Natural killer cell (primary cell): ENCODE measurements around the gene BCL6. TPM values are rescaled to one million over a fixed set of nuclear protein-coding genes. Genes with fewer than 3 reads are reported as not detected.
A peak's percentile ranks its signal among the peaks of the same experiment; 100 is the strongest.

ENCODE experiments used
- ATAC-seq, 3 donors: fragments of 150-1000 bp in 2 of 3; fragments of 200-7000 bp in 1 of 3; cut with Tn5 transposase; 1 replicate in 1 of 3; 2 replicates in 2 of 3; pipeline ENCODE4 v1.10.0; 2021; ENCODE audit warnings: mild to moderate bottlenecking in 2 of 3, moderate library complexity in 2 of 3
- DNase-seq, 2 donors: peaks; one replicate each; pipeline versions ENCODE4 v3.0.0 to v3.0.0-alpha.2; 2013 to 2021; ENCODE audit warnings: mixed read lengths in 1 of 2
- H3K27ac ChIP-seq: one replicate; pipeline ENCODE4 v1.5.1; 2013; ENCODE audit warnings: mild to moderate bottlenecking, low read length
- H3K27me3 ChIP-seq: one replicate; pipeline ENCODE4 v1.6.1; 2013; ENCODE audit warnings: low read length; ENCODE audit not compliant: control insufficient read depth, insufficient read depth
- H3K36me3 ChIP-seq: one replicate; pipeline ENCODE4 v1.6.1; 2013; ENCODE audit warnings: low read length; ENCODE audit not compliant: control insufficient read depth, insufficient read depth
- H3K4me1 ChIP-seq: one replicate; pipeline ENCODE4 v1.6.1; 2013; ENCODE audit warnings: low read length; ENCODE audit not compliant: control insufficient read depth, insufficient read depth
- H3K4me3 ChIP-seq: one replicate; pipeline ENCODE4 v1.5.1; 2013; ENCODE audit warnings: low read length
- H3K9me3 ChIP-seq: one replicate; pipeline ENCODE4 v1.6.1; 2013; ENCODE audit warnings: low read length; ENCODE audit not compliant: control insufficient read depth, insufficient read depth
- H3K27ac Mint-ChIP-seq, 2 donors: one replicate each; pipeline ENCODE4 v1.8.0; 2022; ENCODE audit warnings: mild to moderate bottlenecking in 2 of 2, mixed read lengths in 2 of 2, moderate library complexity in 1 of 2
- H3K27me3 Mint-ChIP-seq, 2 donors: one replicate each; pipeline ENCODE4 v1.8.0; 2022; ENCODE audit warnings: low read depth in 2 of 2, mixed read lengths in 2 of 2
- H3K36me3 Mint-ChIP-seq: one replicate; pipeline ENCODE4 v1.8.0; 2022; ENCODE audit warnings: mixed read lengths
- H3K4me1 Mint-ChIP-seq, 2 donors: one replicate each; pipeline ENCODE4 v1.8.0; 2022; ENCODE audit warnings: mixed read lengths in 2 of 2
- H3K4me3 Mint-ChIP-seq: one replicate; pipeline ENCODE4 v1.8.0; 2022; ENCODE audit warnings: mild to moderate bottlenecking, moderate library complexity, mixed read lengths
- H3K9me3 Mint-ChIP-seq, 2 donors: one replicate each; pipeline ENCODE4 v1.8.0; 2022; ENCODE audit warnings: mixed read lengths in 2 of 2
- WGBS: methylation state at CpG from one replicate; pipeline ENCODE4 v1.1.7; 2013; ENCODE audit warnings: missing lambda C conversion rate; ENCODE audit not compliant: insufficient coverage; 5-methylcytosine and 5-hydroxymethylcytosine counted together
- intact Hi-C: fragments of 100-400 bp; cut with micrococcal nuclease; formaldehyde crosslinking; loops from one replicate; pipeline ENCODE4 v1.14.2; 2022
- total RNA-seq, 4 donors: library from RNA; stranded (reverse); fragments of 120-200 nt in 1 of 4; gene quantifications; one replicate each; pipeline versions ENCODE4 v1.2.3 to v1.2.4, GENCODE V29; 2013 to 2022
- TF ChIP-seq, protein P1 (sequence below): fragments of 200-600 bp; IDR thresholded peaks from one replicate; pipeline ENCODE4 v1.8.0; 2022; ENCODE audit warnings: antibody characterized with exemption

BCL6 gene
- total RNA-seq, 3 donors from 2014 or later (not counting 1 experiment from before 2014, with no cell fraction given): 41.0 to 59.0 (median 45.2) TPM

- H3K4me1 ChIP-seq: peaks cover 37% of the 10 kb centered on the region
- WGBS: under 1% methylated on average over 53 of the region's 55 CpGs
- intact Hi-C loops: loop anchor here (1.0 to 10.0 kb wide), 4 partner anchors 84 to 440 kb away; partner anchors contain the start of gene LPP
These were observed 808 bp downstream of the BCL6 start for GRCh38 chr3:187744169-187745151.

DNA sequence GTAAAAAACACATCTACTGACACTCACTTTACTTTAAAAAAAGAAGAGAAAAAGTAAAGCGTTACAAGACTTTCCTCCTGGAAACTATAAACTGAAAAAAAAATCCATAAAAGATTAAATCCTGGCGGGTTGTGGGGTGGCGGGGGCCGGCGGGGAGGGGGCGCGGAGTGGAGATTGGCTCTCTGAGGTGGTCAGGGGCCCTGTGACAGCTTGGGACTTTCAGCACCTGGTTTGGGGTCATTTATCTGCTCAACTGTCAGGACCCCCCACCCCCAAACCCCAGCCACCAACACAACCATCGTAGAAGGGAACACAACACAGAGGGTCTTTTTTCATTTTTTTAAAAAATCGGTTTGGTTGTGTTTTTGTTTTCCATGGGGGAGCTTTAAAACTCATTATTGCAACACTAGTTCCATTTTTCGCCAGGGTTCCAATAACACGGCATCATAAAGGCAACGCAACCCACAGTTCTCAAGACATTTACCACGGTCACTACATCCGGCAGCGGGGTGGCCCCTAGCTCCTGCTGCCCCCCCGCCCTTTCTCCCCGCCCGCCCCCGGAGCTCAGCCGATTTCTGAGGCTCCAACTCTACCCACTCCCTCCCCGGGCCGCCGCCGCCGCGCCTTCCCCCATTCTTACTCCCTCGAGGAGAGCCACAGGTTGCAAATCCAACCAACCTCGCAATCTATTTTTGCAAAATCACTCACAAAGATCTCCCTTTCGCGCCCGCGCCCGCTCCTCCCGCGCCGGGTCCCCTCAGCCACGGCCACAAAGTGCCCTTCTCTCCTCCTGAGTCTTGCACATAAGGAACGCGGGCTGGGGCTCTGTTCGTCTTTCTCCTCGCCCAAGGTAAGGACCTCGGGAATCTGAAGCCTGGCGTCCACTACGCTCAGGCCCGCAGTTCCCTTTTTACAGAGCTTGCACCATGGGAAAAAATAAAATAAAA lies 1.8 kb downstream of the BCL6 start:
- H3K4me3 Mint-ChIP-seq: peak overlapping the region; percentile 99
- H3K4me1 ChIP-seq: peaks cover 46% of the 10 kb centered on the region
- DNase-seq (peak; percentile 39 to 48), ATAC-seq (no peak)
- H3K9me3 Mint-ChIP-seq: no peaks in the 10 kb centered on the region
- no peaks in the 10 kb centered on the region for H3K36me3 ChIP-seq
- intact Hi-C loops: loop anchor here (1.0 to 10.0 kb wide), 5 partner anchors 85 to 825 kb away; no protein-coding TSS in a partner anchor
- H3K27ac Mint-ChIP-seq: peak overlapping the region; percentile 97 to 100
- peak overlapping the region; percentile 82 for H3K4me3 ChIP-seq
- H3K36me3 Mint-ChIP-seq: peaks cover 7% of the 10 kb centered on the region
- no peaks in the 10 kb centered on the region for H3K27me3 ChIP-seq
- no peaks in the 10 kb centered on the region for H3K9me3 ChIP-seq
- peak overlapping the region; percentile 91 for H3K27ac ChIP-seq
- 0% methylated on average over 34 of the region's 45 CpGs for WGBS
- no peaks in the 10 kb centered on the region for H3K27me3 Mint-ChIP-seq
- H3K4me1 Mint-ChIP-seq: peaks cover 92% of the 10 kb centered on the region in 2 donors
- TF ChIP-seq, protein P1, sequence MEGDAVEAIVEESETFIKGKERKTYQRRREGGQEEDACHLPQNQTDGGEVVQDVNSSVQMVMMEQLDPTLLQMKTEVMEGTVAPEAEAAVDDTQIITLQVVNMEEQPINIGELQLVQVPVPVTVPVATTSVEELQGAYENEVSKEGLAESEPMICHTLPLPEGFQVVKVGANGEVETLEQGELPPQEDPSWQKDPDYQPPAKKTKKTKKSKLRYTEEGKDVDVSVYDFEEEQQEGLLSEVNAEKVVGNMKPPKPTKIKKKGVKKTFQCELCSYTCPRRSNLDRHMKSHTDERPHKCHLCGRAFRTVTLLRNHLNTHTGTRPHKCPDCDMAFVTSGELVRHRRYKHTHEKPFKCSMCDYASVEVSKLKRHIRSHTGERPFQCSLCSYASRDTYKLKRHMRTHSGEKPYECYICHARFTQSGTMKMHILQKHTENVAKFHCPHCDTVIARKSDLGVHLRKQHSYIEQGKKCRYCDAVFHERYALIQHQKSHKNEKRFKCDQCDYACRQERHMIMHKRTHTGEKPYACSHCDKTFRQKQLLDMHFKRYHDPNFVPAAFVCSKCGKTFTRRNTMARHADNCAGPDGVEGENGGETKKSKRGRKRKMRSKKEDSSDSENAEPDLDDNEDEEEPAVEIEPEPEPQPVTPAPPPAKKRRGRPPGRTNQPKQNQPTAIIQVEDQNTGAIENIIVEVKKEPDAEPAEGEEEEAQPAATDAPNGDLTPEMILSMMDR: no peak

More at GRCh38 chr3:187744169-187745151, 808 bp downstream of the BCL6 start:
- H3K4me3 ChIP-seq: peak overlapping the region; percentile 82
- Mint-ChIP-seq H3K27me3 (no peaks in the 10 kb centered on the region), H3K4me1 (peaks cover 85 to 86% of the 10 kb centered on the region in 2 donors), H3K9me3 (no peaks in the 10 kb centered on the region), H3K4me3 (peak overlapping the region; percentile 99), H3K27ac (peak overlapping the region; percentile 97 to 100), H3K36me3 (peaks cover 7% of the 10 kb centered on the region)
- peak; percentile 54 to 74 for DNase-seq
- peak; percentile 14 to 38 (median 33) for ATAC-seq
- TF ChIP-seq, protein P1: no peak
- no peaks in the 10 kb centered on the region for H3K9me3 ChIP-seq
- no peaks in the 10 kb centered on the region for H3K36me3 ChIP-seq
- H3K27me3 ChIP-seq: no peaks in the 10 kb centered on the region
- peak overlapping the region; percentile 91 for H3K27ac ChIP-seq

GRCh38 chr3:187742351-187743171 lies 2.7 kb downstream of the BCL6 start:
- Histone ChIP-seq H3K4me1 (peaks cover 44% of the 10 kb centered on the region), H3K4me3 (peak overlapping the region; percentile 33), H3K27ac (peak overlapping the region; percentile 91), H3K9me3 (no peaks in the 10 kb centered on the region), H3K36me3 (no peaks in the 10 kb centered on the region), H3K27me3 (no peaks in the 10 kb centered on the region)
- intact Hi-C loops: loop anchor here (1.0 to 10.0 kb wide), 6 partner anchors 176 to 1007 kb away; no protein-coding TSS in a partner anchor
- Mint-ChIP-seq H3K4me3 (peak overlapping the region; percentile 99), H3K4me1 (peaks cover 84 to 85% of the 10 kb centered on the region in 2 donors), H3K9me3 (no peaks in the 10 kb centered on the region), H3K36me3 (peaks cover 7% of the 10 kb centered on the region), H3K27ac (peak overlapping the region; percentile 97 to 100), H3K27me3 (no peaks in the 10 kb centered on the region)
- 35% methylated on average over 8 of the region's 13 CpGs for WGBS
- TF ChIP-seq, protein P1: peak; percentile 47
- ATAC-seq (no peak), DNase-seq (peak in 1 of 2 donors; percentile 56)
